Vagina (tissue), 2 donors: ENCODE data around the gene FOXD1. TPM values are rescaled to one million over a fixed set of nuclear protein-coding genes. Genes with fewer than 3 reads are reported as not detected.

Experiments used
- DNase-seq, 2 donors: peaks; one replicate each; pipeline ENCODE4 v3.0.0-alpha.2; 2017; ENCODE audit errors: extremely low spot score in 2 of 2
- H3K27ac ChIP-seq: fragments of 200-600 bp; sonication (generic); one replicate; pipeline ENCODE4 v1.5.1; 2019
- H3K27me3 ChIP-seq: fragments of 200-600 bp; sonication (generic); one replicate; pipeline ENCODE4 v1.5.1; 2019
- H3K36me3 ChIP-seq, 2 donors: fragments of 200-600 bp; sonication (generic); one replicate each; pipeline ENCODE4 v1.5.1; 2017 to 2019
- H3K4me1 ChIP-seq: fragments of 200-600 bp; sonication (generic); one replicate; pipeline ENCODE4 v1.5.1; 2019
- H3K4me3 ChIP-seq, 2 donors: fragments of 200-600 bp; sonication (generic); 1 replicate in 1 of 2; 2 replicates in 1 of 2; pipeline ENCODE4 v1.5.1; 2016 to 2019
- H3K9me3 ChIP-seq: fragments of 200-600 bp; sonication (generic); one replicate; pipeline ENCODE4 v1.5.1; 2019
- POLR2A ChIP-seq, 2 donors: fragments of 450-650 bp; IDR thresholded peaks; one replicate each; pipeline ENCODE4 v1.6.1; 2017; ENCODE audit warnings: antibody characterized with exemption in 2 of 2, mild to moderate bottlenecking in 2 of 2, moderate library complexity in 2 of 2
- POLR2AphosphoS5 ChIP-seq, 2 donors: sonication (generic); formaldehyde crosslinking; IDR thresholded peaks; one replicate each; pipeline ENCODE4 v1.9.0; 2017; ENCODE audit warnings: antibody characterized with exemption in 2 of 2, mild to moderate bottlenecking in 2 of 2, low read depth in 1 of 2; ENCODE audit not compliant: insufficient read depth in 1 of 2
- intact Hi-C: fragments of 100-400 bp; cut with DNase I; formaldehyde crosslinking; loops from one replicate; pipeline ENCODE4 v1.15.1; 2023
- total RNA-seq: library from RNA; depleted of rRNA; stranded (reverse); fragments of >200 nt; gene quantifications from one replicate; pipeline ENCODE4 v1.2.3, GENCODE V29; 2016
- TF ChIP-seq, protein P1 (sequence below), 3 experiments: fragments of 450-650 bp in 2 of 3; fragments of 200-600 bp in 1 of 3; sonication (generic) in 1 of 3; IDR thresholded peaks; one replicate each; pipeline ENCODE4 v1.5.1; 2017 to 2019; ENCODE audit warnings: antibody characterized with exemption in 3 of 3, mild to moderate bottlenecking in 2 of 3, moderate library complexity in 2 of 3

FOXD1 gene
- not detected for total RNA-seq

DNA sequence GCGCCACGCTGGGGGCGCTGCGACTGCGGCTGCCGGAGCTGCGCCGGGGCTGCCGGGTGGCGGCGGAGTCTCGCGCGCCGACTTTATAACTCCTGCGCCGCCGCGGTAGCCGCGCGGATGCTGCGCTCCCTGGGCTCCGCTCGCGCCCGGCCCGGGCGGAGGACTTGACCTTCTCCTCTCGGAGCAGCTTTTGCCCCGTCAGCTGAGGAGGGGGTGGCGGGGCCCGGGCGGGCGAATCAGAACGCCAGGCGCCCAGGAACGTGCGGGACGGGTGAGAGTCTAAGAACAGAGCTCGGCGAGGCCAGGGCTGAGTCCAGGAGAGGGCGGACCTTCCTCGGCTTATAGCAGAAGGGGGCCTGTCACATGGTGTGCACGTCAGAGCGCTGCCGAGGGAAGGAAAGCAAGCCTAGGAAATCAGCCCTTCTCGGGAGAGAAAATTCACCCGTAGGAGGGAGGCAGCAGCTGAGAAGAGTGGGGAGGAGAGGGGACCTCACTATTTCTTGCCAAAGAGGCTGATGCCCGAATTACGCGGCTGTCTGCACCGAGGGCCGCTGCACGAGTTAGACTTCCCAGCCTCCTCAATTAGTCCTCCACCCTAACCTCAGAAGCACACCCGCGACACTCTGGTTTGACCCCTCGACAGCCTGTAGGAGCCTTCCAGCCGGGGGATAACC is at the start of gene FOXD1:
Gene FOXD1 (minus strand): TSS at position 315 of the 674 bp plus-strand sequence. CDS start 415 bp downstream, outside the sequence.
- Histone ChIP-seq H3K9me3 (no peaks in the 10 kb centered on the region), H3K27ac (no peak within 1 kb of the TSS), H3K27me3 (peaks cover 29% of the 10 kb centered on the region), H3K36me3 (no peaks in the 10 kb centered on the region), H3K4me3 (peak within 1 kb of the TSS; percentile 34 to 55), H3K4me1 (peaks cover 19% of the 10 kb centered on the region)
- intact Hi-C loops, result loop anchor here (5.0 kb wide), 1 partner anchor 146 kb away; no protein-coding TSS in a partner anchor
- TF ChIP-seq, protein P1, sequence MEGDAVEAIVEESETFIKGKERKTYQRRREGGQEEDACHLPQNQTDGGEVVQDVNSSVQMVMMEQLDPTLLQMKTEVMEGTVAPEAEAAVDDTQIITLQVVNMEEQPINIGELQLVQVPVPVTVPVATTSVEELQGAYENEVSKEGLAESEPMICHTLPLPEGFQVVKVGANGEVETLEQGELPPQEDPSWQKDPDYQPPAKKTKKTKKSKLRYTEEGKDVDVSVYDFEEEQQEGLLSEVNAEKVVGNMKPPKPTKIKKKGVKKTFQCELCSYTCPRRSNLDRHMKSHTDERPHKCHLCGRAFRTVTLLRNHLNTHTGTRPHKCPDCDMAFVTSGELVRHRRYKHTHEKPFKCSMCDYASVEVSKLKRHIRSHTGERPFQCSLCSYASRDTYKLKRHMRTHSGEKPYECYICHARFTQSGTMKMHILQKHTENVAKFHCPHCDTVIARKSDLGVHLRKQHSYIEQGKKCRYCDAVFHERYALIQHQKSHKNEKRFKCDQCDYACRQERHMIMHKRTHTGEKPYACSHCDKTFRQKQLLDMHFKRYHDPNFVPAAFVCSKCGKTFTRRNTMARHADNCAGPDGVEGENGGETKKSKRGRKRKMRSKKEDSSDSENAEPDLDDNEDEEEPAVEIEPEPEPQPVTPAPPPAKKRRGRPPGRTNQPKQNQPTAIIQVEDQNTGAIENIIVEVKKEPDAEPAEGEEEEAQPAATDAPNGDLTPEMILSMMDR (IDR thresholded peaks at IDR 0.05), result no peak
- TF ChIP-seq POLR2AphosphoS5 (IDR thresholded peaks at IDR 0.05; ENCODE audit: insufficient read depth in 1 of 2, low read depth in 1 of 2), result peak in 1 of 2 donors; percentile 72
- TF ChIP-seq POLR2A (IDR thresholded peaks at IDR 0.05), result peak in 1 of 2 donors; percentile 35
- DNase-seq, result no peak

DNA sequence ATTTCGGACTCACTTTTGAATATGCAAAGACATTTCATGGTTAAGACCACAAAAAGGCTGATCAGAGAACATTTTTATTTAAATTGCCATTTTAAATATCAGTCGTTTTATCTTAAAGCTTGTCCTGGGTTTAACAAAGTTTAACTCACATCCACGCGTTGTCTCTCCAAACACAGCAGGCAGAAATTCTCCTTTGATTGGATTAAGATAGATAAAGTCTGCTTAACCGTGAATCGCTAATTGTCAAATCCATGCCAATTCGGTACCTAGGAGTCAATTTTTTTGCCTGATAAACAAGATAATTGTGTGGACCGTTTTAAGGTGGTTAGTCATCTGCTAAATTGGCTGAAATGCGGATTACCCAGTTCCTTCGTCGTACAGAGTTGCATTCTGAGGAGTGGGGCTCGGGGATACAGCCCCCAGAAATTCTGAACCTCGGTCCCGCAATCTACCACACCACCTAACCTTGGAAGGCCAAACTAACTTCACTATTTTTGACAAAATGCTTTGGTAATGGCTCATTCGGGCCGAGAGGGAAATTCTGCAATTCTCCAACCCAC is 49.0 kb upstream of the FOXD1 start:
- Histone ChIP-seq H3K9me3 (no peaks in the 10 kb centered on the region), H3K36me3 (peaks cover 0 to 18% of the 10 kb centered on the region in 2 donors), H3K27ac (peak overlapping the region; percentile 95), H3K27me3 (no peaks in the 10 kb centered on the region), H3K4me3 (peak overlapping the region; percentile 82 to 91), H3K4me1 (peaks cover 35% of the 10 kb centered on the region)
- intact Hi-C loops, result no loop called here
- TF ChIP-seq POLR2AphosphoS5 (IDR thresholded peaks at IDR 0.05; ENCODE audit: insufficient read depth in 1 of 2, low read depth in 1 of 2) (no peak), POLR2A (IDR thresholded peaks at IDR 0.05) (no peak)
- TF ChIP-seq, protein P1 (IDR thresholded peaks at IDR 0.05), result no peak
- DNase-seq, result no peak

DNA sequence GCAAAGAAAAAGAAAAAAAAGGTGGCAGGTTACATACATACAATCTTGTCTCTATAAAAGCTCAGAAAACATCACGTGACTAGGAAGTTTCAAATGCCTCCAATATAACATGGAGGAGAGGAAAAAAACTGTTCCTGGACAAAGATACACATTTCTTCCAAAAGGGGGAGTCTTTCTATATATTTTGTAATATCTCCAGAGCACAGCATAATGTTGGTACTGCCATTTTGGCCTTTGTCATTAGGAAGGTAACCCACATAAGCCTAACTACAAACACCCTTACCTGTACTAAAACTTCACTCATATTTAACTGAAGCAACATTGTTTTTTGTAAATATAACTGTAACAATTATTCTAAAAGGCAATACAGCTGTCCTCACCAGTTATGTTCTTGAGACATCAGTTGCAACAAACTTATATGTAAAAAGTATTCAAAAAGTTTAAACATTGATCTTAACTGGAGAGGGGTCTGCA is 48.4 kb upstream of the FOXD1 start:
- Histone ChIP-seq H3K27ac (no peak overlapping the region), H3K4me1 (peaks cover 34% of the 10 kb centered on the region), H3K36me3 (peaks cover 0 to 12% of the 10 kb centered on the region in 2 donors), H3K4me3 (no peak overlapping the region), H3K9me3 (no peaks in the 10 kb centered on the region), H3K27me3 (no peaks in the 10 kb centered on the region)
- no peak for DNase-seq
- intact Hi-C loops, result no loop called here
- TF ChIP-seq, protein P1 (IDR thresholded peaks at IDR 0.05), result no peak
- TF ChIP-seq POLR2A (IDR thresholded peaks at IDR 0.05) (no peak), POLR2AphosphoS5 (IDR thresholded peaks at IDR 0.05; ENCODE audit: insufficient read depth in 1 of 2, low read depth in 1 of 2) (no peak)

DNA sequence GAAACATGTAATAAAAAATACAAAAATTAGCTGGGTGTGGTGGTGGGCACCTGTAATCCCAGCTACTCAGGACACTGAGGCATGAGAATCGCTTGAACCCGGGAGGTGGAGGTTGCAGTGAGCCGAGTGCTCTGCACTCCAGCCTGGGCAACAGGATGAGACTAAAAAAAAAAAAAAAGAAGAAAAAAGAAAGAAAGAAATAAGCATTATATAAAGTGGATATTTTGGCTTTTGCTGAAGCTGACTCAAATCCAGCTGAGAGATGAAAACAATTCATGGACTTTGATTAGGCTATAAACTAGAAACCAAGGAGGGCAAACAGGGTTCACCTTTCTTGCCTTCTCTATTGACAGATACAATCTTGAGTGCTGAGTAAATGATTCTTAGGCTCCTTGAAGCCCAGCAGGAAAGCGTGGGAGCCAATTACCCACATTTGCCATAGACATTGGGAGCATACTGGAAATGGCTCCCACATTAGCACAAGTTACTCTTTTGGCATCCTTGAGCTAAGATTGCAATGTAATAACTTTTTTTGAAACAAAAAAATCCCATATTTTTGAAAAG is 47.3 kb upstream of the FOXD1 start:
- TF ChIP-seq, protein P1 (IDR thresholded peaks at IDR 0.05), result no peak
- TF ChIP-seq POLR2AphosphoS5 (IDR thresholded peaks at IDR 0.05; ENCODE audit: insufficient read depth in 1 of 2, low read depth in 1 of 2) (no peak), POLR2A (IDR thresholded peaks at IDR 0.05) (no peak)
- H3K27me3 ChIP-seq, result no peaks in the 10 kb centered on the region
- peaks cover 0 to 2% of the 10 kb centered on the region in 2 donors for H3K36me3 ChIP-seq
- H3K27ac ChIP-seq, result no peak overlapping the region
- H3K9me3 ChIP-seq, result no peaks in the 10 kb centered on the region
- H3K4me1 ChIP-seq, result peaks cover 23% of the 10 kb centered on the region
- no peak overlapping the region for H3K4me3 ChIP-seq
- DNase-seq, result no peak
- intact Hi-C loops, result no loop called here
